GM12878 (cell line): ENCODE measurements around the gene CDHR2. TPM values are rescaled to one million over a fixed set of nuclear protein-coding genes. Genes with fewer than 3 reads are reported as not detected.

ENCODE experiments used
- ATAC-seq: fragments of 200-7000 bp; cut with Tn5 transposase; 3 replicates; pipeline ENCODE4 v1.9.1; 2020; ENCODE audit warnings: mild to moderate bottlenecking, moderate library complexity
- BruUV-seq: library from RNA; stranded (reverse); fragments of 400-500 nt; replicated peaks from 2 replicates; lab custom pipeline; 2021; lab: Mats Ljungman, UMichigan
- CTCF ChIA-PET: fragments of 300-600 bp; sonication (Branson Sonifier 250); formaldehyde crosslinking; extraction: SDS; loops from one replicate; lab custom pipeline; 2021; ENCODE audit warnings: inconsistent platforms; lab: Yijun Ruan, JAX
- POLR2A ChIA-PET: fragments of 350-600 bp; formaldehyde crosslinking; extraction: SDS; loops from one replicate; lab custom pipeline; 2021; ENCODE audit warnings: inconsistent platforms; lab: Charles Lee
- RAD21 ChIA-PET: fragments of 300-600 bp; sonication (Branson Sonifier 250); formaldehyde crosslinking; loops from one replicate; lab custom pipeline; 2023; ENCODE audit warnings: antibody characterized with exemption; ENCODE audit not compliant: unreplicated experiment; lab: Charles Lee
- SMC1A ChIA-PET: fragments of 300-600 bp; sonication (Branson Sonifier 250); formaldehyde crosslinking; loops from one replicate; lab custom pipeline; 2023; ENCODE audit not compliant: unreplicated experiment, uncharacterized antibody; lab: Charles Lee
- DNase-seq: peaks from one replicate; pipeline ENCODE4 v3.0.0-alpha.2; 2011; ENCODE audit warnings: low read depth, low spot score
- FAIRE-seq: peaks from 3 replicates; lab custom pipeline; 2011; peaks lifted over from hg19 to GRCh38; lab: Jason Lieb, UNC
- H2AFZ ChIP-seq: 2 replicates; pipeline ENCODE4 v1.6.0; 2011; ENCODE audit warnings: low read depth, low read length, control low read depth; ENCODE audit not compliant: control insufficient read depth
- H3K27ac ChIP-seq: 2 replicates; pipeline ENCODE4 v1.5.1; 2011; ENCODE audit warnings: control low read depth; ENCODE audit not compliant: control insufficient read depth, insufficient read depth
- H3K27me3 ChIP-seq, 2 experiments: replicated peaks in 1 of 2; 2 replicates each; pipeline versions ENCODE4 v1.6.0 to v1.6.1; 2011; ENCODE audit warnings: low read length in 1 of 2; ENCODE audit not compliant: control insufficient read depth in 2 of 2, insufficient read depth in 2 of 2
- H3K36me3 ChIP-seq, 2 experiments: 2 replicates each; pipeline ENCODE4 v1.5.1; 2011; ENCODE audit warnings: low read length in 1 of 2; ENCODE audit not compliant: control insufficient read depth in 2 of 2, insufficient read depth in 2 of 2
- H3K4me1 ChIP-seq: 2 replicates; pipeline ENCODE4 v1.6.1; 2011; ENCODE audit warnings: mild to moderate bottlenecking, low read length, moderate library complexity, mixed read lengths; ENCODE audit not compliant: control insufficient read depth, insufficient read depth
- H3K4me2 ChIP-seq: 2 replicates; pipeline ENCODE4 v1.6.0; 2011; ENCODE audit warnings: control low read depth; ENCODE audit not compliant: control insufficient read depth, insufficient read depth
- H3K4me3 ChIP-seq: fragments of 200-600 bp; sonication (generic); 2 replicates; pipeline ENCODE4 v1.5.1; 2016
- H3K79me2 ChIP-seq: 2 replicates; pipeline ENCODE4 v1.6.0; 2011; ENCODE audit warnings: low read length; ENCODE audit not compliant: control insufficient read depth, insufficient read depth
- H3K9ac ChIP-seq: 2 replicates; pipeline ENCODE4 v1.8.0; 2011; ENCODE audit warnings: low read length, control low read depth, mixed read lengths; ENCODE audit not compliant: control insufficient read depth, insufficient read depth
- H3K9me3 ChIP-seq: replicated peaks from 3 replicates; pipeline ENCODE4 v1.5.1; 2011; ENCODE audit warnings: mild to moderate bottlenecking, low read length; ENCODE audit not compliant: control insufficient read depth, insufficient read depth
- H4K20me1 ChIP-seq: 2 replicates; pipeline ENCODE4 v1.6.0; 2011; ENCODE audit not compliant: control insufficient read depth, insufficient read depth
- BACH1 ChIP-seq: fragments of 450-650 bp; IDR thresholded peaks from 2 replicates; pipeline ENCODE4 v1.6.1; 2017; ENCODE audit warnings: mild to moderate bottlenecking, borderline replicate concordance
- CHD1 ChIP-seq: IDR thresholded peaks from 2 replicates; pipeline ENCODE4 v1.6.1; 2012; ENCODE audit warnings: low read depth, low read length, improper control_type of control experiment
- HDAC6 ChIP-seq: fragments of 200-600 bp; sonication (generic); IDR thresholded peaks from one replicate; pipeline ENCODE4 v1.8.0; 2017; ENCODE audit warnings: antibody characterized with exemption; ENCODE audit not compliant: unreplicated experiment
- KDM1A ChIP-seq: fragments of 200-600 bp; sonication (generic); IDR thresholded peaks from 2 replicates; pipeline ENCODE4 v1.6.1; 2016; ENCODE audit warnings: borderline replicate concordance
- NBN ChIP-seq: fragments of 450-650 bp; IDR thresholded peaks from 2 replicates; pipeline ENCODE4 v1.6.1; 2016
- RFX5 ChIP-seq: IDR thresholded peaks from 2 replicates; pipeline ENCODE4 v1.6.1; 2011; ENCODE audit warnings: low read depth, low read length, improper control_type of control experiment
- SUZ12 ChIP-seq: fragments of 200-600 bp; sonication (generic); IDR thresholded peaks from one replicate; pipeline ENCODE4 v1.6.1; 2018; ENCODE audit warnings: antibody characterized with exemption, mild to moderate bottlenecking; ENCODE audit not compliant: unreplicated experiment
- YBX1 ChIP-seq: fragments of 450-650 bp; IDR thresholded peaks from 2 replicates; pipeline ENCODE4 v1.6.1; 2016; ENCODE audit warnings: antibody characterized with exemption
- ZBTB4 ChIP-seq: fragments of 450-650 bp; formaldehyde crosslinking; IDR thresholded peaks from 2 replicates; pipeline ENCODE4 v1.4.0; 2022; ENCODE audit warnings: mild to moderate bottlenecking, moderate library complexity
- WGBS: methylation state at CpG from one replicate; pipeline ENCODE4 v1.1.6; 2016; ENCODE audit warnings: low lambda C conversion rate; ENCODE audit not compliant: insufficient replicate concordance, insufficient coverage; ENCODE audit errors: missing lambda C conversion rate; 5-methylcytosine and 5-hydroxymethylcytosine counted together
- in situ Hi-C: fragments of 300-500 bp; cut with MboI; formaldehyde crosslinking; loops from 9 replicates; pipeline ENCODE4 v1.14.3; 2018; ENCODE audit warnings: mixed read lengths
- intact Hi-C: fragments of 100-400 bp; cut with micrococcal nuclease; formaldehyde crosslinking; loops from one replicate; pipeline ENCODE4 v1.14.2; 2022; ENCODE audit not compliant: unreplicated experiment
- polyA plus RNA-seq, 11 experiments: library from polyadenylated mRNA; depleted of rRNA in 4 of 11; unstranded in 6 of 11; stranded (reverse) in 5 of 11; fragments of >200 nt; fragmentation: Nextera tagmentation in 4 of 11; fragmentation: Illumina TruSeq in 1 of 11; extraction: Ambion mirVana in 4 of 11; extraction: Trizol in 1 of 11; gene quantifications; 1 replicate in 1 of 11; 2 replicates in 10 of 11; pipeline versions ENCODE4 v1.2.1 to v1.2.3, GENCODE V29; 2011 to 2016; ENCODE audit warnings: inconsistent platforms in 2 of 11, missing spikeins in 2 of 11, low read depth in 1 of 11
- total RNA-seq, 4 experiments: library from RNA; depleted of rRNA in 3 of 4; stranded (reverse); fragments of >200 nt in 3 of 4; fragmentation: Illumina TruSeq in 1 of 4; extraction: Trizol in 1 of 4; gene quantifications; 2 replicates each; pipeline versions ENCODE4 v1.2.1 to v1.2.3, GENCODE V29; 2013 to 2021
- TF ChIP-seq, protein P1 (sequence below): fragments of 450-650 bp; IDR thresholded peaks from 2 replicates; pipeline ENCODE4 v1.6.1; 2017; ENCODE audit warnings: mild to moderate bottlenecking, moderate library complexity

The CDHR2 gene
- total and polyA plus RNA-seq, 10 of the 15 experiments (the other 5 are each of a cell fraction or from before 2014, with no cell fraction given): 0.03 to 0.46 (median 0.06) TPM; not detected in 5

DNA sequence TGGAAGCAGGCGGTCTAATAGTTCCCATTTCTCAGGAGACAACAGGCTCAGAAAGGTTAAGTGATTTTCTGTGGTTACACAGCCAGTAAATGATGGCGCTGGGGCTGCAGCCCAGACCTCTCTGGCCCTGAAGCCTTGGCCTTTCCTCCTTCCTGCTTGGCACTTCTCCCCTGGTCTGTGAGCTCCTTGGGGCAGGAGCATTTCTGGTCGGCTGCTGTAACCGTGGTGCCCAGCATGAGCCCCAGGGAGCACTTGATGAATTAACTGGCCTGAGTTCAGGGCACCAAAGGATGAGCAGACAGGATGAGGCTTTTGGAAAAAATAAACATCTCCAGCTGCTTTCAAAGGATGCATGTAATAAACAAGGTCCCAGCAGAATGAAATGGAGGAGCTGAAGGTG is 30.2 kb downstream of the CDHR2 start:
- Histone ChIP-seq H3K27ac (no peak overlapping the region), H3K4me3 (no peak overlapping the region), H3K4me2 (no peak overlapping the region), H3K36me3 (no peaks in the 10 kb centered on the region), H3K79me2 (no peaks in the 10 kb centered on the region), H3K4me1 (no peaks in the 10 kb centered on the region), H2AFZ (no peak overlapping the region), H3K27me3 (no peaks in the 10 kb centered on the region), H3K9ac (no peak overlapping the region), H4K20me1 (no peaks in the 10 kb centered on the region), H3K9me3 (no peaks in the 10 kb centered on the region; the same call in 1 of the 3 replicates)
- ATAC-seq (no peak), DNase-seq (no peak), FAIRE-seq (no peak)
- ChIA-PET CTCF (interaction anchor here (0.8 to 2.1 kb wide), 6 partner anchors 9 to 492 kb away, joined by 3 to 8 read pairs (median 4); partner anchors contain the start of gene CLTB), RAD21 (interaction anchor here (0.9 kb wide), 1 partner anchor 161 kb away, joined by 3 read pairs; no protein-coding TSS in a partner anchor), SMC1A (interaction anchor here (0.7 to 1.5 kb wide), 2 partner anchors 9 to 90 kb away, joined by 4 to 5 read pairs; no protein-coding TSS in a partner anchor), POLR2A (interaction anchor here (0.6 kb wide), 1 partner anchor 250 kb away, joined by 3 read pairs; no protein-coding TSS in a partner anchor)
- in situ Hi-C loops (loop anchor here (25.0 kb wide), 1 partner anchor 842 kb away; no protein-coding TSS in a partner anchor), intact Hi-C loops (no loop called here)
- no peak for TF ChIP-seq YBX1
- TF ChIP-seq, protein P1, sequence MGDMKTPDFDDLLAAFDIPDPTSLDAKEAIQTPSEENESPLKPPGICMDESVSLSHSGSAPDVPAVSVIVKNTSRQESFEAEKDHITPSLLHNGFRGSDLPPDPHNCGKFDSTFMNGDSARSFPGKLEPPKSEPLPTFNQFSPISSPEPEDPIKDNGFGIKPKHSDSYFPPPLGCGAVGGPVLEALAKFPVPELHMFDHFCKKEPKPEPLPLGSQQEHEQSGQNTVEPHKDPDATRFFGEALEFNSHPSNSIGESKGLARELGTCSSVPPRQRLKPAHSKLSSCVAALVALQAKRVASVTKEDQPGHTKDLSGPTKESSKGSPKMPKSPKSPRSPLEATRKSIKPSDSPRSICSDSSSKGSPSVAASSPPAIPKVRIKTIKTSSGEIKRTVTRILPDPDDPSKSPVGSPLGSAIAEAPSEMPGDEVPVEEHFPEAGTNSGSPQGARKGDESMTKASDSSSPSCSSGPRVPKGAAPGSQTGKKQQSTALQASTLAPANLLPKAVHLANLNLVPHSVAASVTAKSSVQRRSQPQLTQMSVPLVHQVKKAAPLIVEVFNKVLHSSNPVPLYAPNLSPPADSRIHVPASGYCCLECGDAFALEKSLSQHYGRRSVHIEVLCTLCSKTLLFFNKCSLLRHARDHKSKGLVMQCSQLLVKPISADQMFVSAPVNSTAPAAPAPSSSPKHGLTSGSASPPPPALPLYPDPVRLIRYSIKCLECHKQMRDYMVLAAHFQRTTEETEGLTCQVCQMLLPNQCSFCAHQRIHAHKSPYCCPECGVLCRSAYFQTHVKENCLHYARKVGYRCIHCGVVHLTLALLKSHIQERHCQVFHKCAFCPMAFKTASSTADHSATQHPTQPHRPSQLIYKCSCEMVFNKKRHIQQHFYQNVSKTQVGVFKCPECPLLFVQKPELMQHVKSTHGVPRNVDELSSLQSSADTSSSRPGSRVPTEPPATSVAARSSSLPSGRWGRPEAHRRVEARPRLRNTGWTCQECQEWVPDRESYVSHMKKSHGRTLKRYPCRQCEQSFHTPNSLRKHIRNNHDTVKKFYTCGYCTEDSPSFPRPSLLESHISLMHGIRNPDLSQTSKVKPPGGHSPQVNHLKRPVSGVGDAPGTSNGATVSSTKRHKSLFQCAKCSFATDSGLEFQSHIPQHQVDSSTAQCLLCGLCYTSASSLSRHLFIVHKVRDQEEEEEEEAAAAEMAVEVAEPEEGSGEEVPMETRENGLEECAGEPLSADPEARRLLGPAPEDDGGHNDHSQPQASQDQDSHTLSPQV: no peak
- no peak for TF ChIP-seq ZBTB4 (CRISPR knock-in tag)
- TF ChIP-seq CHD1: no peak
- no peak for TF ChIP-seq SUZ12
- no peak for TF ChIP-seq RFX5
- TF ChIP-seq NBN: no peak
- TF ChIP-seq KDM1A: no peak
- TF ChIP-seq BACH1: no peak
- no peak for TF ChIP-seq HDAC6
- no TSS peak for BruUV-seq
- 70% methylated on average over 4 of the region's 4 CpGs for WGBS
